ENCODE data around the gene PLCG1. TPM values are rescaled to one million over a fixed set of nuclear protein-coding genes. Genes with fewer than 3 reads are reported as not detected.

Gene PLCG1
- polyA plus RNA-seq, 2 of the 4 experiments (the other 2 are of a cell fraction) = 22.0 to 65.0 TPM

DNA sequence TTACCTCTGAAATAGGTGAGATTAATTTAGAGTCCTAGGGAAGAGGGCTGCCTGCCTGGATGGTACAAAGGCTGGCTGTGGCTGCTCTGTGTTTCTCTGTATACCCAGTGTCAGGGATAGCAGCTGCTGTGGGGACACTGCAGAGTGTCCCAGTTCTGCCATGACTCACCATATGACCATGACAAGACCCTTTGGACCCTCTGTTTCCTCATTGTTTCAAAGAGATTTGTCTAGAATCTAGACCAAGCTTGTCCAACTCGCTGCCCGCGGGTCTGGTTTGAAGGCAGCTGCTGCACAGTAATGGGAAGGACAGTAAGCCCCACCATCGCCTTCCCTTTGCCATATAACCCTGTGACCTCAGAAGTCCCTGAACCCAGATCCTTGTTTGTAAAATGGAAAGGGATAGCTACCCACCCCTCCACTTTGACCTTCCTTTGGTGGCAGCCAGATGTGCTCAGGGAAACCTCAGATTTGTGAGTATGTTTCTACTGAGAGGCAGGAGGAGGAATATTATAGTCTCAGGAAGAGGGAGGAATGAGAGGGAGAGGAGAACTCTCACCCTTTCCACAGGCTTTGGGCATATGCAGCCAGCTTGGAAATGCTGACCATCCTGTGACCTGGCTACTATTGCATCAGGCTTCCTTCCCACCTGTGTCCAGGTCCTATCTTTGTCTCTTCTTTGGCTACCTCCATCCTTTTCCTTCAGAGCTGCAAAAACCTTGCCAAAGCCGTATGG lies 14.0 kb downstream of the PLCG1 start (continued):
- TF ChIP-seq MYC (IDR thresholded peaks at IDR 0.05; ENCODE audit: borderline replicate concordance, low read length) (no peak), TP53 (CRISPR knock-in tag; IDR thresholded peaks at IDR 0.05) (no peak), RNF2 (IDR thresholded peaks at IDR 0.05; ENCODE audit: borderline replicate concordance, low read depth) (no peak), FOSL2 (IDR thresholded peaks at IDR 0.05) (no peak), FOSL2 (CRISPR knock-in tag; IDR thresholded peaks at IDR 0.05) (no peak), CHD4 (IDR thresholded peaks at IDR 0.05; ENCODE audit: borderline replicate concordance) (no peak), RFX5 (IDR thresholded peaks at IDR 0.05) (no peak)
- TF ChIP-seq, protein P1, sequence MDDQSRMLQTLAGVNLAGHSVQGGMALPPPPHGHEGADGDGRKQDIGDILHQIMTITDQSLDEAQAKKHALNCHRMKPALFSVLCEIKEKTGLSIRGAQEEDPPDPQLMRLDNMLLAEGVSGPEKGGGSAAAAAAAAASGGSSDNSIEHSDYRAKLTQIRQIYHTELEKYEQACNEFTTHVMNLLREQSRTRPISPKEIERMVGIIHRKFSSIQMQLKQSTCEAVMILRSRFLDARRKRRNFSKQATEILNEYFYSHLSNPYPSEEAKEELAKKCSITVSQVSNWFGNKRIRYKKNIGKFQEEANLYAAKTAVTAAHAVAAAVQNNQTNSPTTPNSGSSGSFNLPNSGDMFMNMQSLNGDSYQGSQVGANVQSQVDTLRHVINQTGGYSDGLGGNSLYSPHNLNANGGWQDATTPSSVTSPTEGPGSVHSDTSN (IDR thresholded peaks at IDR 0.05) = no peak

DNA sequence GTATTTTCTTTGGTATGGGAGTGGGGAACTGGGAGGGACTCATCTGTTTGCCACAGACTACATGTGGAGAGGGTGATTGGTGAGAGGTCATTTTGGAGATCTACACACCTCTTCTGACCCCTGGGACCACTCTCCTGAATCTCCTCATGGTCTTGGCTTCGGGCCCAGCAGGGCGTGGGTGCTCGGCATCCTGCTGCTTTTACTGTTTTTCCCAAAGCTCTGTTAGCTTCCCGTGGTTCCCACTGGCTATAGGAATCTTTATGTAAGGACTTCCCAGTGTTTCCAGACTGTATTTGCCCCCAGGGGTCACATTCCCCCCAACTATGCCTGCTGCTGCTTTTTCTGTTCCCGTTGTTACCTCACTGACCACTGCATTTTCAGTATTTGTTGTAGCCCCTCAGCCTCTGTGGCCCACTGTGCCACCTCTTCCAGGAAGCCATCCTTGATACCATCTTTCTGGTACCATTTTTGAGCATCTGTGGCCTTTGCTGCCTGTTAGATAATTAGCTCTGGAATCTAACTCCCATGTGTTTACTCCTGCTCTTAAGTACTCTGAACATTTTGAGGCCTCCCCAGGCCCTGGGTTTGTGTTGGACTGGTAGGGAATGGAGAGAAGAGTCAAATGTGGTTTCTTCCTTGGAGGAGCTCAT lies 14.9 kb downstream of the PLCG1 start:
- peak; percentile 62 for TF ChIP-seq ZFP36 (IDR thresholded peaks at IDR 0.05; ENCODE audit: borderline replicate concordance, partially characterized antibody)
- TF ChIP-seq EP300 (IDR thresholded peaks at IDR 0.05) = no peak
- TF ChIP-seq NFE2L2 (conservative IDR thresholded peaks at IDR 0.05; ENCODE audit: low read length) = no peak
- Histone ChIP-seq H3K4me1 (0 out of 3 replicates have a peak, but pooled peaks cover 8% of the 10 kb centered on the region), H3K27ac (no peak overlapping the region), H3K9me3 (no peaks in the 10 kb centered on the region), H3K4me2 (no peak overlapping the region), H3K4me3 (no peak overlapping the region)
- ChIA-PET CTCF (interaction anchor here (0.8 to 3.2 kb wide), 8 partner anchors 9 to 259 kb away, joined by 3 to 22 read pairs (median 4); no protein-coding TSS in a partner anchor), POLR2A (interaction anchor here (0.6 kb wide), 1 partner anchor 10 kb away, joined by 3 read pairs; no protein-coding TSS in a partner anchor)
- DNase-seq (ENCODE audit: low read depth in 1 of 2, low spot score in 1 of 2) (no peak), ATAC-seq (no peak), FAIRE-seq (no peak)
- WGBS (ENCODE audit: missing lambda C conversion rate) = 76% methylated on average over 5 of the region's 5 CpGs

DNA sequence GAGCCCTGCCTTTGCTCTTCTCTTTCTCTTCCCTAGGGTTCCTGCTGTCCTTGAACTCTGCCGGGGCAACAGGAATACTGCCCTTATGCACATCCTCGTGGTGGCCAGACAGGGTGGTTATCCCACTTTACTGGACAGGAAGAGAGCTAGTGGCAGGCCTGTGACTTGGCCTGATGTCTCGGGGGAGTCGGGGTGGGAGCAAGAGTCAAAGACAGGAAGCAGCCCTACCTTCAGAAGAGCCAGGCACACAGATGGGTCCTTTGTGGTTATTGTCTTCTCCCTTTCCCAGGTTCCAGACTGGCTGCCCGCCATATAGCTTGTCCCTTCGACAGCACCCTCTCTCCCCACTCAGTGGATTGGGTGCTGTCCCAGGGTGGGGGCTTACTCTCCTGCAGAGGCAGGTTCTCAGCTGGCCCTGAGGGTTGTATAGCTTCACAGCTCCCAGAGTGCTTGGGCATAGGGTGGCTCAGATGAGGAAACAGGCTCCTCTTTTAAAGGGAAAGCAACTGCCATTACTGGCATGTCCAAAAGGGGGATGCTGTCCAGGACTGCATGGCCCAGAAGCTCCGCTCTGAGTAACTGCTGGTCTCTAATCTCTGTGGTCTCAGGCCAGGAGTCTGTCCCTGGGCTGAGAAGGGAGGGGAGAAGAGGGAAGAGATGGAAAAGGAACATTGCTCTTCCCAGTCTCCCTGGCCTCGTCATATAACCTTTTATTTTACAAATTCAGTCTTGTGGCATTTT lies 17.3 kb downstream of the PLCG1 start:
- ChIA-PET POLR2A (no interaction called here), CTCF (interaction anchor here (1.2 to 6.2 kb wide), 5 partner anchors 18 to 186 kb away, joined by 3 to 43 read pairs (median 22); partner anchors contain the start of gene LPIN3)
- FAIRE-seq = no peak
- Histone ChIP-seq H3K4me2 (no peak overlapping the region), H3K4me3 (no peak overlapping the region), H3K27ac (no peak overlapping the region), H3K9me3 (no peaks in the 10 kb centered on the region), H3K4me1 (0 out of 3 replicates have a peak, but pooled peaks cover 4% of the 10 kb centered on the region)
- WGBS (ENCODE audit: missing lambda C conversion rate) = 89% methylated on average over 8 of the region's 8 CpGs
- TF ChIP-seq PHF8 (IDR thresholded peaks at IDR 0.05; ENCODE audit: borderline replicate concordance, low read depth) (no peak), HOXB13 (CRISPR knock-in tag; IDR thresholded peaks at IDR 0.05; ENCODE audit: low read depth) (no peak), FOXS1 (CRISPR knock-in tag; IDR thresholded peaks at IDR 0.05) (no peak), TP53 (CRISPR knock-in tag; IDR thresholded peaks at IDR 0.05) (no peak)
- no peak for DNase-seq (ENCODE audit: low read depth in 1 of 2, low spot score in 1 of 2)
- peak in 1 of 2 experiments; percentile 43; a peak in 1 of 6 replicates for ATAC-seq

DNA sequence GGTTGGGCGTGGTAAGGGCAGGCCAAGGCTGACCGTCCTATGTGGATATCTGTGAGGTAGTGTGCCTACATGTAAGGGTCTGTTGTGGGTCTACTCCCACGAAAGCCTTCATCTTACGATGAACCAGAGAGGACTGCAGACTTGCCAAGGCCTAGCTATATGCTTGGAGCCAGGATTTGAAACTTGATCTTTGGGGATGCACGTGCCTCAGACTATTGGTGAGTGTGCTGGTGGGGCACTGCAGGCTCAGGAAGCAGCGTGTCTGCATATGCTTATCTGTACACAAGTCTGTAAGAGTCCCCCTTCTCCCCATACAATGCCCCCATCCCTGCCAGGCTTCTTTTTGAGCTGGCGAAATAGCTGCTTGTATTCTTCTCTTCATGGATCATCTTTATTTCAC lies 17.9 kb downstream of the PLCG1 start:
- WGBS (ENCODE audit: missing lambda C conversion rate) = 96% methylated on average over 7 of the region's 7 CpGs
- CTCF ChIA-PET = interaction anchor here (1.2 to 6.2 kb wide), 5 partner anchors 17 to 187 kb away, joined by 3 to 43 read pairs (median 5); partner anchors contain the start of gene LPIN3

More for the DNA sequence above, 17.9 kb downstream of the PLCG1 start:
- H3K4me3 ChIP-seq = no peak overlapping the region
- H3K27ac ChIP-seq = no peak overlapping the region
- H3K4me1 ChIP-seq = no peaks in the 10 kb centered on the region
- ATAC-seq (no peak), FAIRE-seq (no peak), DNase-seq (ENCODE audit: low read depth in 1 of 2, low spot score in 1 of 2) (no peak)
- no peaks in the 10 kb centered on the region for H3K9me3 ChIP-seq
- H3K4me2 ChIP-seq = no peak overlapping the region
- no peak for TF ChIP-seq CEBPB (IDR thresholded peaks at IDR 0.05)
- no peak for TF ChIP-seq ZC3H11A (IDR thresholded peaks at IDR 0.05)
- POLR2A ChIA-PET = no interaction called here
